Neural progenitor cell (in vitro differentiated cells): Measurements from ENCODE around the gene ZNF146. TPM values are rescaled to one million over a fixed set of nuclear protein-coding genes. Genes with fewer than 3 reads are reported as not detected.

Source experiments
- DNase-seq: peaks from one replicate; pipeline ENCODE4 v3.0.0-alpha.2; 2016; ENCODE audit warnings: low spot score
- H2AFZ ChIP-seq: fragments of 200-600 bp; sonication (generic); replicated peaks from 2 replicates; pipeline ENCODE4 v1.6.1; 2016; ENCODE audit warnings: antibody characterized with exemption
- H3F3A ChIP-seq: fragments of 200-600 bp; sonication (generic); 2 replicates; pipeline ENCODE4 v1.6.1; 2016; ENCODE audit warnings: antibody characterized with exemption, low read depth
- H3K27ac ChIP-seq: fragments of 200-600 bp; sonication (generic); 2 replicates; pipeline ENCODE4 v1.5.1; 2016; ENCODE audit warnings: mild to moderate bottlenecking
- H3K27me3 ChIP-seq: fragments of 200-600 bp; sonication (generic); 2 replicates; pipeline ENCODE4 v1.6.1; 2016; ENCODE audit warnings: mild to moderate bottlenecking, moderate library complexity
- H3K36me3 ChIP-seq: fragments of 200-600 bp; sonication (generic); 2 replicates; pipeline ENCODE4 v1.5.1; 2016
- H3K4me1 ChIP-seq: fragments of 200-600 bp; sonication (generic); 2 replicates; pipeline ENCODE4 v1.6.1; 2016; ENCODE audit warnings: mixed run types
- H3K4me2 ChIP-seq: fragments of 200-600 bp; sonication (generic); 2 replicates; pipeline ENCODE4 v1.6.1; 2016
- H3K4me3 ChIP-seq: fragments of 200-600 bp; sonication (generic); 2 replicates; pipeline ENCODE4 v1.5.1; 2016
- H3K79me2 ChIP-seq: fragments of 200-600 bp; sonication (generic); 2 replicates; pipeline ENCODE4 v1.6.1; 2016; ENCODE audit warnings: low read depth
- H3K9ac ChIP-seq: fragments of 200-600 bp; sonication (generic); 2 replicates; pipeline ENCODE4 v1.6.1; 2016
- H3K9me3 ChIP-seq: fragments of 200-600 bp; sonication (generic); 2 replicates; pipeline ENCODE4 v1.5.1; 2016; ENCODE audit warnings: low read depth
- H4K20me1 ChIP-seq: fragments of 200-600 bp; sonication (generic); 2 replicates; pipeline ENCODE4 v1.6.1; 2016; ENCODE audit warnings: low read depth
- H3K27ac Mint-ChIP-seq: 3 replicates; pipeline ENCODE4 v1.8.0; 2021; ENCODE audit warnings: mixed read lengths
- H3K27me3 Mint-ChIP-seq: 2 replicates; pipeline ENCODE4 v1.8.0; 2022; ENCODE audit warnings: low read depth, mild to moderate bottlenecking, inconsistent platforms, moderate library complexity, mixed read lengths; ENCODE audit not compliant: insufficient read depth
- H3K36me3 Mint-ChIP-seq: 3 replicates; pipeline ENCODE4 v1.8.0; 2021; ENCODE audit warnings: mixed read lengths
- H3K4me1 Mint-ChIP-seq: 3 replicates; pipeline ENCODE4 v1.8.0; 2021; ENCODE audit warnings: mixed read lengths
- H3K4me3 Mint-ChIP-seq: 3 replicates; pipeline ENCODE4 v1.8.0; 2021; ENCODE audit warnings: mild to moderate bottlenecking, moderate library complexity, mixed read lengths
- H3K9me3 Mint-ChIP-seq: 3 replicates; pipeline ENCODE4 v1.8.0; 2020; ENCODE audit warnings: mixed read lengths
- EZH2 ChIP-seq: fragments of 200-600 bp; sonication (generic); IDR thresholded peaks from 2 replicates; pipeline ENCODE4 v1.6.1; 2017; ENCODE audit warnings: antibody characterized with exemption, mild to moderate bottlenecking, moderate library complexity
- EZH2phosphoT487 ChIP-seq: fragments of 200-600 bp; sonication (generic); IDR thresholded peaks from 2 replicates; pipeline ENCODE4 v1.6.1; 2017; ENCODE audit warnings: antibody characterized with exemption
- total RNA-seq: library from RNA; depleted of rRNA; stranded (reverse); fragments of >200 nt; gene quantifications from 2 replicates; pipeline ENCODE4 v1.2.3, GENCODE V29; 2015; ENCODE audit warnings: low replicate concordance
- TF ChIP-seq, protein P1 (sequence below): fragments of 200-600 bp; sonication (generic); IDR thresholded peaks from 2 replicates; pipeline ENCODE4 v1.5.1; 2017; ENCODE audit warnings: antibody characterized with exemption, mild to moderate bottlenecking

The ZNF146 gene
- total RNA-seq, 1 donor from 2014 or later: 282 TPM

DNA sequence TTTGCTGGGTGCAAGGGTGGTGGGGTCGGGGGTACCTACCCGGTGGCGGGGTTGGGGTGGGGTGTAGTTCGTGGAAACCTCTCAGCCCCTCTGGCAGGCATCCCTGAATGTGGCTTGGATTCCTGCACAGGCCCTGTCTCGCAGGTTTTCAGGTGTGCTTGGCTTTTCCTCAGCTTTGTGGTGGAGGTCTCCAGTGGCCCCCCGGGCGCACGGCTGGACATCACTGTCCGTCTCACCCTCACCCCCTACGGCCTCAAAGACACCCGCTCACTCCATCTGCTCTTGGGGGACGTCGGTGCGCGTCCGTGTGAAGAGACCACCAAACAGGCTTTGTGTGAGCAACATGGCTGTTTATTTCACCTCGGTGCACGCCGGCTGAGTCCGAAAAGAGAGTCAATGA, 44.3 kb downstream of the ZNF146 start:
- H3K4me3 Mint-ChIP-seq: no peak overlapping the region
- Histone ChIP-seq H3K4me1 (no peaks in the 10 kb centered on the region), H3K79me2 (no peaks in the 10 kb centered on the region), H2AFZ (no peak overlapping the region), H3K9me3 (no peaks in the 10 kb centered on the region), H3K36me3 (no peaks in the 10 kb centered on the region), H3K9ac (no peak overlapping the region), H3K27me3 (no peaks in the 10 kb centered on the region), H4K20me1 (no peaks in the 10 kb centered on the region), H3K4me2 (no peak overlapping the region), H3F3A (no peaks in the 10 kb centered on the region), H3K27ac (no peak overlapping the region), H3K4me3 (no peak overlapping the region)
- no peak for DNase-seq
- TF ChIP-seq EZH2: no peak
- no peak overlapping the region for H3K27ac Mint-ChIP-seq
- H3K4me1 Mint-ChIP-seq: peaks cover 3% of the 10 kb centered on the region
- H3K27me3 Mint-ChIP-seq: peaks cover 6% of the 10 kb centered on the region
- H3K9me3 Mint-ChIP-seq: peaks cover 31% of the 10 kb centered on the region
- peaks cover 15% of the 10 kb centered on the region for H3K36me3 Mint-ChIP-seq

DNA sequence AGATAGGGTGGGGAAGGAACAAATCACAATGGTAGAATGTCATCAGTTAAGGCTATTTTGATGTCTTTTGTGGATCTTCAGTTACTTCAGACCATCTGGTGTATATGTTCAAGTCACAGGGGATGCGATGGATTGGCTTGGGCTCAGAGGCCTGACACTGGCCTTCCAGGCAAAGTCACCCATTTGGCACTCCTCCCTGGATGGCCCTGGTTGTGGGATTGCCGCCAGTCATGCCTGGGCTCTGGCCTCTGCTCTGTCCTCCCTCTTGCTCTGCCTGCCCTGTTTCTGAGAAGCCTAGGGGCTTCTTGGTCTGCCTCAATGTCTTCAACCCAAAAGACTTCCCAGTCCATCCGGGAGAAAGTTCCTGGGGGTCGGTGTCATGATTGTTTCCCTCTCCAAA, 50.2 kb downstream of the ZNF146 start:
- Mint-ChIP-seq H3K9me3 (peaks cover 13% of the 10 kb centered on the region), H3K4me3 (no peak overlapping the region), H3K27ac (no peak overlapping the region), H3K4me1 (no peaks in the 10 kb centered on the region), H3K27me3 (peaks cover 2% of the 10 kb centered on the region), H3K36me3 (peaks cover 5% of the 10 kb centered on the region)
- DNase-seq: no peak
- Histone ChIP-seq H4K20me1 (no peaks in the 10 kb centered on the region), H3K79me2 (no peaks in the 10 kb centered on the region), H3K4me1 (no peaks in the 10 kb centered on the region), H2AFZ (no peak overlapping the region), H3K27ac (no peak overlapping the region), H3K27me3 (no peaks in the 10 kb centered on the region), H3K9me3 (no peaks in the 10 kb centered on the region), H3K36me3 (no peaks in the 10 kb centered on the region), H3K9ac (no peak overlapping the region), H3F3A (no peaks in the 10 kb centered on the region), H3K4me3 (no peak overlapping the region), H3K4me2 (no peak overlapping the region)
- TF ChIP-seq, protein P1, sequence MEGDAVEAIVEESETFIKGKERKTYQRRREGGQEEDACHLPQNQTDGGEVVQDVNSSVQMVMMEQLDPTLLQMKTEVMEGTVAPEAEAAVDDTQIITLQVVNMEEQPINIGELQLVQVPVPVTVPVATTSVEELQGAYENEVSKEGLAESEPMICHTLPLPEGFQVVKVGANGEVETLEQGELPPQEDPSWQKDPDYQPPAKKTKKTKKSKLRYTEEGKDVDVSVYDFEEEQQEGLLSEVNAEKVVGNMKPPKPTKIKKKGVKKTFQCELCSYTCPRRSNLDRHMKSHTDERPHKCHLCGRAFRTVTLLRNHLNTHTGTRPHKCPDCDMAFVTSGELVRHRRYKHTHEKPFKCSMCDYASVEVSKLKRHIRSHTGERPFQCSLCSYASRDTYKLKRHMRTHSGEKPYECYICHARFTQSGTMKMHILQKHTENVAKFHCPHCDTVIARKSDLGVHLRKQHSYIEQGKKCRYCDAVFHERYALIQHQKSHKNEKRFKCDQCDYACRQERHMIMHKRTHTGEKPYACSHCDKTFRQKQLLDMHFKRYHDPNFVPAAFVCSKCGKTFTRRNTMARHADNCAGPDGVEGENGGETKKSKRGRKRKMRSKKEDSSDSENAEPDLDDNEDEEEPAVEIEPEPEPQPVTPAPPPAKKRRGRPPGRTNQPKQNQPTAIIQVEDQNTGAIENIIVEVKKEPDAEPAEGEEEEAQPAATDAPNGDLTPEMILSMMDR: no peak
- TF ChIP-seq EZH2 (no peak), EZH2phosphoT487 (no peak)

DNA sequence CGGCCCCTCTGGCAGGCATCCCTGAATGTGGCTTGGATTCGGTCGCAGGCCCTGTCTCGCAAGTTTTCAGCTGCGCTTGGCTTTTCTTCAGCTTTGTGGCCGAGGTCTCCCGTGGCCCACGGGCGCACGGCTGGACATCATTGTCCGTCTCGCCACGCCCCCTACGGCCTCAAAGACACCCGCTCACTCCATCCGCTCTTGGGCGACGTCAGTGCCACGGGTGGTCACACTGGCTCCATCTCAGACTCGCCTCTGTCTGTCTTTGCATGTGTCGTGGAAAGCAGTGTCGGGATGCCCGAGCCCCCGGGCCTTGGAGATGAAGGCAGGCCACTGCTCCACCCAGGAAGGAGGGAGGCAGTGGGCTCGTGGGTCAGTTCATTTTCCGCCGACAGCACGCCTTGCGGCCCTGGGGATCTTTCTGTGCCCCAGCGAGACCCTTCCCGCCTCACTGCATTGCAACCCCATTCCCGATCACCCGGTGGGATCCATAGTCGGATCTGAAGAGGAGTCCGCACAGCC, 51.0 kb downstream of the ZNF146 start:
- H3K27me3 Mint-ChIP-seq: peaks cover 2% of the 10 kb centered on the region
- H3K4me3 Mint-ChIP-seq: no peak overlapping the region
- no peaks in the 10 kb centered on the region for H3K4me1 ChIP-seq
- DNase-seq: no peak
- H2AFZ ChIP-seq: no peak overlapping the region
- H3K36me3 Mint-ChIP-seq: peaks cover 5% of the 10 kb centered on the region
- H3K9ac ChIP-seq: no peak overlapping the region
- H3F3A ChIP-seq: no peaks in the 10 kb centered on the region
- TF ChIP-seq, protein P1: no peak
- TF ChIP-seq EZH2: no peak
- no peak for TF ChIP-seq EZH2phosphoT487
- no peak overlapping the region for H3K4me2 ChIP-seq
- H3K4me1 Mint-ChIP-seq: no peaks in the 10 kb centered on the region
- no peak overlapping the region for H3K4me3 ChIP-seq
- H3K27ac ChIP-seq: no peak overlapping the region
- H3K9me3 Mint-ChIP-seq: peaks cover 13% of the 10 kb centered on the region
- no peaks in the 10 kb centered on the region for H4K20me1 ChIP-seq
- H3K27ac Mint-ChIP-seq: no peak overlapping the region
- no peaks in the 10 kb centered on the region for H3K79me2 ChIP-seq
- no peaks in the 10 kb centered on the region for H3K27me3 ChIP-seq
- no peaks in the 10 kb centered on the region for H3K36me3 ChIP-seq
- H3K9me3 ChIP-seq: no peaks in the 10 kb centered on the region

DNA sequence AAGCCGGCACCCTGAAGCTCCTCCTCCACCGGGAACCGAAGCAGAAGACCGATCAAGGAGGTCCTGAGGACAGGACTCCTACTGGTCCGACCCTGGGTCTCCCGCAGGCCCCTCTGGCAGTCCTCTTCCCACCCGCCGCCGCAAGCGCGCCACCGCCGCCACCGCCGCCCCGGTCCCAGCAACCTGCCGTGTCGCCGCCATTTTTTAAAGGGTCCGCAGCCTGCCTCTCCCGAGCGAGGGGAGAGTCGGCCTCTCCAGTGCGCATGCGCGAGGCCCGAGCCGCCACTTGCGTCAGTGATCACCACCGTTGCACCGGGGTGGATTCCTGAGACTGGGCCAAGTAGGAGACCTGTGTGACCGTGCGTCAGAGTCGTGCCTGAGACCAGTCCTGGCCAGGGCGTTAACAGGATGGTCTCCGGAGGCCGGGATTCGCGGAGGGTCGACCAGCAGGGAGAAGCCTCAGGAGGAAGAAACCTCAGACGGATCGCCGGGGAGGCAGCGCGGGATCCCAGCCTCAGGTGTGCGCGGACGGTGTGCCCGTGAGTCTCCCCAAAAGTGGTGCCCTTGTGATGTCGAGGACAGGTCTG, 51.6 kb downstream of the ZNF146 start:
- peaks cover 13% of the 10 kb centered on the region for H3K9me3 Mint-ChIP-seq
- peaks cover 2% of the 10 kb centered on the region for H3K27me3 Mint-ChIP-seq
- Histone ChIP-seq H2AFZ (no peak overlapping the region), H3K4me2 (no peak overlapping the region), H3K36me3 (no peaks in the 10 kb centered on the region), H3K27ac (no peak overlapping the region), H3F3A (no peaks in the 10 kb centered on the region), H3K27me3 (no peaks in the 10 kb centered on the region), H3K9me3 (no peaks in the 10 kb centered on the region), H3K4me3 (no peak overlapping the region), H4K20me1 (no peaks in the 10 kb centered on the region), H3K4me1 (no peaks in the 10 kb centered on the region), H3K9ac (no peak overlapping the region), H3K79me2 (no peaks in the 10 kb centered on the region)
- TF ChIP-seq EZH2phosphoT487 (no peak), EZH2 (no peak)
- TF ChIP-seq, protein P1: no peak
- DNase-seq: no peak
- H3K27ac Mint-ChIP-seq: no peak overlapping the region
- H3K4me3 Mint-ChIP-seq: no peak overlapping the region
- H3K36me3 Mint-ChIP-seq: peaks cover 5% of the 10 kb centered on the region
- H3K4me1 Mint-ChIP-seq: no peaks in the 10 kb centered on the region
